Fibroblast of villous mesenchyme (primary cell): ENCODE measurements around the gene PTGER1. TPM values are rescaled to one million over a fixed set of nuclear protein-coding genes. Genes with fewer than 3 reads are reported as not detected.
A peak's percentile ranks its signal among the peaks of the same experiment; 100 is the strongest.

Source experiments
- DNase-seq: peaks from one replicate; pipeline ENCODE4 v3.0.0-alpha.2; 2010; ENCODE audit warnings: low read depth
- H3K4me3 ChIP-seq: 2 replicates; pipeline ENCODE4 v1.5.1; 2011; ENCODE audit warnings: low read depth, mild to moderate bottlenecking, low read length
- CTCF ChIP-seq: IDR thresholded peaks from 2 replicates; pipeline ENCODE4 v1.5.1; 2012; ENCODE audit warnings: low read depth, mild to moderate bottlenecking, low read length; ENCODE audit not compliant: insufficient read depth
- total RNA-seq: library from RNA; depleted of rRNA; stranded (reverse); fragments of >200 nt; gene quantifications from 2 replicates; pipeline ENCODE4 v1.2.3, GENCODE V29; 2012

Gene PTGER1
- total RNA-seq, 1 donor = 2.6 TPM

- H3K4me3 ChIP-seq = no peak overlapping the region
- TF ChIP-seq CTCF = no peak
- no peak for DNase-seq
Measured at GRCh38 chr19:14437578-14438140, 37.5 kb downstream of the PTGER1 start.

- DNase-seq = no peak
- no peak for TF ChIP-seq CTCF
- peak overlapping the region; percentile 70 for H3K4me3 ChIP-seq
Measured at GRCh38 chr19:14435320-14436050, 39.7 kb downstream of the PTGER1 start.

- H3K4me3 ChIP-seq = peak overlapping the region; percentile 70
- DNase-seq = peak; percentile 82
- TF ChIP-seq CTCF = no peak
Measured at GRCh38 chr19:14434543-14435319, 40.4 kb downstream of the PTGER1 start.

GRCh38 chr19:14433554-14434501 lies 41.3 kb downstream of the PTGER1 start:
- no peak for TF ChIP-seq CTCF
- peak overlapping the region; percentile 70 for H3K4me3 ChIP-seq
- DNase-seq = no peak

- DNase-seq = peak; percentile 23
- H3K4me3 ChIP-seq = peak within 1 kb of the TSS; percentile 70
- no peak for TF ChIP-seq CTCF
Measured at GRCh38 chr19:14432791-14433553, 42.2 kb downstream of the PTGER1 start, which contains the start of gene PKN1. Gene PKN1 (plus strand): TSS chr19:14433306. CDS start chr19:14433522, 216 bp downstream.
